HG03135 (cell line): ENCODE data around the gene NXPH2.

Experiments
- ATAC-seq: cut with Tn5 transposase; IDR thresholded peaks from one replicate; pipeline ENCODE4 v1.9.1; 2021; ENCODE audit warnings: mild to moderate bottlenecking, moderate library complexity; ENCODE audit not compliant: unreplicated experiment

The NXPH2 gene

DNA sequence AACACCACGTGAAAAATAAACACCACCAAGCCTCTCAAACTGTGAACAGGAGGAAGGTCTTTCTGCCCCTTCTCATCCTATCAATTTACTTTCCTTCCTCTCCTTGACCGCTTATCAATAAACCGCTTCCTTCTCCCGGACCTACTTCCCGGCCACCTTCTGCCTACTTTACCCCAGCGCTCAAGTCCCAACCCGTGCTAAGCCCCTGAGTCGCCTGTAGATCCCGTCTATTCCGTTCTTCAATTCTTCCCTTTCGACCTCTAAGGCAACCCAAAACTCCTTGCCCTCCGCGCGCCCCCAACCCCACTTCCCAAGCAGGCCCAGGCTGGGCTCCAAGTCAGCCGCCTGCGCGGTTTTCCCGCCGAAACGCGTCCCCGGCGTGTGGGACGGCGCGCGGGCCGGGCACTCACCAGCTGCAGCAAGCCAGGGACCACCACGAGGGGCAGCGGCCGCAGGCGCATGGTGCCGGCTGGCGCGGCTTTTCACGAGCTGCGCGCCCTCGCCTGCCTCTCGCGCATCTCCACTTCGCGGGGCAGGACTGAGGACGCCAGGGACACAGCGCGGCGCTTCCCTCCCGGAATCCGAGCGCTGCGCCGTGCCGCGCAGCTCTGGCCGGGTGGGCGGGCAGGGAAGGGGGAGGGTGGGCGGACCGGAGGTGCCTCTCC lies at the start of gene NXPH2:
Gene NXPH2, minus strand, starts transcription at position 610 of the 665 bp plus-strand sequence. Its CDS starts 149 bp downstream, at position 461.
- ATAC-seq: no peak

DNA sequence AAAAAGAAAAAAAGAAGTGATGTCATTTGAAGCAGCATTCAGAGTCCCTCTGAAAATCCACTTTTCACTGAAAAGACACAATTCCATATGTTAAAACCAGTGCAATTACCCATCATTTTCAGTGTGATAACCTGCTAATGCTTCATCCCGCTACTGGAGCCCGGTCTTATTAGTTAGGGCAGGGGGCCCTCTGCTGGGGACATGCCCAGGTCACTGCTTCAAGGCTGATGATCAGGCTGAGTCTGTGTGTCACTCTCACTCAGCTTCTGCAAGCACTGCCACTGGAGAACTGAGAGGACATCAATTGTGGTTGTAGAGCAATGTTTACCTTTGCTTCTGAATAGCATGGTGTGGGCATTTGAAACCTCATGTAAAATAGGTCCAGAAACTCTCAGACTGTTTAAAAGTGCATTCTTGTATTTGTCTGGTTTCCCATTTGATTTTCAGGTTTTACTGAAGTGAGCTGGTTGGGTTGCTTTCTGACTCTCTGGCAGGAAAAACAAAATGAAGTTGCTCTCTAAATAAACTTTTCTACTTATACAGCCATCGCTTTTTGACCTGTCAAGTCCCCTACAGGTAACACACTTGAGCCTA lies 49.2 kb upstream of the NXPH2 start:
- peak; percentile 57 for ATAC-seq

GRCh38 chr2:138827426-138828054 lies 47.4 kb upstream of the NXPH2 start:
- ATAC-seq: peak; percentile 84

- ATAC-seq: no peak
Observed at GRCh38 chr2:138823666-138824065, 43.5 kb upstream of the NXPH2 start.

DNA sequence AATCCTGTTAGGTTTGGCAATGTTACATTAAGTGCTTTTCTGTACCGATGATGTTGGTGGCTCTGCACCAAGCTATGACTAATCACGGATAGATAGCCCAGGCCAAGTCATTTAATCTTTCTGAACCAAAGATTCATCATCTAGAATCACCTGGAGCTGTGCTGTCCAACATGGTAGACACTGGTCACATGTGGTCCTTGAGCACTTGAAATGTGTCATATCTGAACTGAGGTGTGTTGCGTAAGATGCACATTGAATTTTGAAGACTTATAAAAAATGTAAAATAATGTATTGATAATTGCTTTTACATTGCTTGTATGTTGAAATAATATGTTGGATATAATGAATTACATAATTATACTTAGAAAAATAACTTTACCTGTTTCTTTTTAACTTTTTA lies 39.8 kb upstream of the NXPH2 start:
- no peak for ATAC-seq

DNA sequence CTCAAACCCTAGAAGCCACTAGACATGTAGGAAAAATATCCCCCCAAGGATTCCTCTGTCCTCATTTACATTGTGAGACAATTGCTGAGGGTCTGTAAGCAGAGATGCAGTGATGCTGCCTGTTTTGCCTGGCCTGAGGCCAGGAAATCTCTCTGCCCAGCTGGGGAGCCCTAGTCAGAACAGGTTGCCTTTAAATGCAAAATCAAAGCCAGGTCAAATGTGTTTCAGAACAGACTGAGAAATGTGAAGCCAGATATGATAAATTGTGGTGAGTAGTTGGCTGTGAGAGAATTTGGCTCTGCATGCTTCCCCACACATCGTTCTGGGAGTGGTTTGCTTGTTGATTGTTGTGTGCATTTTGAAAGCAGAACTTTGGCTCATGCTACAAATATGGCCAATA lies 38.4 kb upstream of the NXPH2 start:
- no peak for ATAC-seq

DNA sequence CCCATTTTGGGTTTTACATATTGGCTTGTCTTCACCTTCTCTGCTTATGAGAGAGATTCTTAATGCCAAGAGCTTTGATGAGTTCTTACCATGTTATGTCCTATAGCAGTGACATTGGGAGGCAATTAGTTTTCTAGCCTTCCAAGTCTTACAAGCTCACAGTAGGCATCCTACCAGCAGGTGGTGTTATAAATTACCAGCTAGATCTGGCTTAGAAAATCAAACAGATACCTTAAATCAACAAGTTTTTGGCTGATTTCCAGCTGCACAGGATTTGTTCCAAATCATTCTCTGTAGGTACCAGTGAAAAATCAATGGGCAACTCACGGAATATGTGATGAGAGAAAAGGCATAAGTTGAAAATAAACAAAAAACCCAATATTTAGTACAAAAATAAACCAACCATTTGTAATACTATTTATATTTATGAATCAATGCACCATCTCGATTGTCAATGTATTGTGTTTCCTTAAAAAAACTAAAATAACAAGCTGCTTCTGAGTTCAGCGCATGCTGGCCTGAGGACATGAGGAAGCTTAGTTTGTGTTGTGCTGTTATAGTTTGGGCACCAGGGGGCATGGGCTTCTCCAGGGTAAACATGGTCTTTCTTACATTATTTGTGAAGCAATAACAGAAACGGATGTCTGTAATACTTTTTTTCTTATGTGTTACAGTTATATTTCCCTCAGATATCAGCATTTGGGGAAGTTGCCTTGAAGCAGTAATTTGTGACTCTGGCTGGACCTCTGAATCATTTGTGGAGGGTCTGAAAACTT lies 34.1 kb upstream of the NXPH2 start:
- ATAC-seq: no peak

- ATAC-seq: no peak
Observed at GRCh38 chr2:138811431-138811830, 31.2 kb upstream of the NXPH2 start.

- ATAC-seq: no peak
Observed at GRCh38 chr2:138794724-138795123, 14.5 kb upstream of the NXPH2 start.

DNA sequence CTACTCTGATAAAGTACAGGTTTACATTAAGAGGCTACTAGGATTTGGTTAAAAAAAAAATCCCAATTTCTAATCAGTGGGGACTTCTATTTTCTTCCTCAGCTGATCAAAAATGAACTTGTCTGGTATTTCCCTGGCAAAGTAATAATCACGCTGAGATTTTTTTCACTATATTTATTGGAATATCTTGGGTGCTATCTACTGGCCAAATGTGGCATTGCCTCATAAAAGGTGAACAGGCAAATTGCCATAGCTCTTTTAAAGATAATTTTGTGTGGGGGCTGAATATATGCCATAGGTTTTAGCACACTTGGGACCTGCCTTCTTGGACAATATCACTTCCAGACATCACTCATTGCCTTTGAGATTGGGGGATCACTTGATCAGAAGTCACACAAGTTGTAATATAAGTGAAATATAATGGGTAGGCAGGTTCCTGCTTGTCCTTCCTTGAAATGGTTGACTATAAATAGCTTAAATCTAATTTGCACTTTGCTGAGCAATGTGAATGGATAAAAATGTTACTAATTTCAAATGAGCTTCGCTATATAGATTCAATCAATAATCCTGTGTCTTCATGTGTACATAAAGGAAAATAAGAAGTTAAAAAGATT lies 7.0 kb upstream of the NXPH2 start:
- no peak for ATAC-seq

DNA sequence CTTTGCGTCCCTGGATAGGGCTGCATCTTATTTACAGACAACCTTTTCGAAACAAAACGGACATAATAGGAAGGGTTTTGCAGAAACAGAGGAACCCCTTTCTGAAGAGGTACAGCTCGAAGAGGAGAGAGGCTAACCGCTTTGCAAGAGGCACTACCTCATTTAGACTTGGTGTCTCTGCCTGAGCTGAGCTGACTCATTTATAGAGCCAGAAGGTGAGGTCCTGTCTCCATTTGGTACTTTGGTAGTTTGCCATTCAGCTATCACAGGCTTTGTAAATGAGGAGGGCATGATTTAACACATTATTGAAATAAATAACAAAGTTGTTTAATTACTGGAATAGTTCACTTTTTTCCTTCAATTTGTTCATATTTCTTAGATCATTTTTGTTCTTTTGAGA lies 2.2 kb upstream of the NXPH2 start:
- ATAC-seq: no peak

DNA sequence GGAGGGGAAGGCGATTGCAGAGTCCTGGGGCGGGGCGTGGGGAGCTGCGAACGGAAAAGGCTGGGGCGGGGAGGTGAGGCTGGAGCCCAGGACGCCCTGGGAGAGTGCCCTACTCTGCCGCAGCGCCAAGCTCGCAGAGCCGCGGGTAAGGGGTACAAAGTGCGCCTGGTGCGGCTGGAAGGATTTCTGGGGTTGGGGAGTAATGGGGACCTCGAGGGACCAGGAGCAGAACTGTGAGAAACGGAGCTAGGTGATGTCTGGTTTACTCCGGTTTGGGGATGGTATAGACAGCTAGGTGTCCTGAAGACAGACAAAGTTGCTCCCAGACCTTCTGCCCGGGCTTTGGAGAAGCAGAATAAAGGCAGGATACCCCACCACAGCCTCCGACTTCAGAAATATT lies 718 bp upstream of the NXPH2 start:
- no peak for ATAC-seq

- no peak for ATAC-seq
Observed at GRCh38 chr2:138780446-138780880, 273 bp upstream of the NXPH2 start.

DNA sequence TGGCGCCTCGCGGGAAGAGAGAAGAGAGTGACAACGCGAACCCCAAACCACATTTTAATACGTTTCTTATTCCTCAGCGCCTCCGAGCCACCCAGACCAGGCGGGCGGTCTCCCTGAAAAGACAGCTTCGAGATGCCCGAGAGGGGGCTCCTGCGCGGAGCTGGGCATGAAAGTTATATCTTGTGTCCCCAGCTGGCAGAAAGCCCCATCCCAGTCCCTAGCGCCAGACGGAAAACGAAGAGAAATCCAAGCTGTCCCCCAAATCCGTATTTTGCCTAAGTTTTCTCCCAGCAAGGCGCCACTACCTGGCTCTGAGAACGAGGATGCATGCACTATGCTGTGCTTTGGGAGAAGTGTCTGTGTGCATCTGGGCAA lies 797 bp downstream of the NXPH2 start:
- no peak for ATAC-seq

GRCh38 chr2:138777996-138778395 lies 2.2 kb downstream of the NXPH2 start:
- ATAC-seq: no peak

GRCh38 chr2:138775736-138776135 lies 4.5 kb downstream of the NXPH2 start:
- no peak for ATAC-seq

DNA sequence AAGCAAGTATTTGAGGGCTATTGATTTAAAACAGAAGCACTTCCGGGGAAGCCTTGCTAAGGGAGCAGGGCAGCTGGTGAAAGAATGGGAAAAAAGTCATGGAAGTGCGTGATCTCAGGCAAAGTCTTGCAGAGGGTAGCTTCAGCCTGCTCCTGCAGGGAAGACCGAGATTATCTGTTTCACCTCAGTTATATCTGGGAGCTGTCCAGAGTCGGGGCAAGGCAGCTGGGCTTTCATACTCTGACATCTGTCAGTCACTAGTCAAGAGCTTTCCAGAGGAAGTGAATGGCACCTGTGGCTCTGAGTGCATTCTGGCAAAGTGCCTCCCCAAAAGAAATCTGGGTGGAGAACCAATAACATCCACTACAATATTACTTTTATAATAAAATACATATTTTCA lies 8.7 kb downstream of the NXPH2 start:
- no peak for ATAC-seq

DNA sequence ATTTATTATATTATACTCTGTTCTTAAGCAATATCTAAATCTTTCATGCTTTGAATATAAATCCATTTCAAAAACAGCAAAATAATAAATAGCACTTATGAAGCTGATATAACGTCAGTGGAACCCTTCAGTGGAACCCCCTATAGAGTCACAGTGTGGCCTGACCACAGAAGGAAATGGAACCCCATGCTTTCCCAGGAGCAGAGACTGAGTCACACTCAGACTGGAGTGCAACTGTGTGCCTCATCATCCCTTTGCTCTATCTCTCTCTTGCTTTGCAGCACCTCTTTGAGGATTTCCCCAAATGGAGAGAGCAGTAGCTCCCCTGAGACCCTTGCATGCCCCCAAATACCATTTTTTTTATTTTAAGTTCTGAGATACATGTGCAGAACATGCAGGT lies 13.1 kb downstream of the NXPH2 start:
- ATAC-seq: no peak

GRCh38 chr2:138766464-138766863 lies 13.7 kb downstream of the NXPH2 start:
- no peak for ATAC-seq

DNA sequence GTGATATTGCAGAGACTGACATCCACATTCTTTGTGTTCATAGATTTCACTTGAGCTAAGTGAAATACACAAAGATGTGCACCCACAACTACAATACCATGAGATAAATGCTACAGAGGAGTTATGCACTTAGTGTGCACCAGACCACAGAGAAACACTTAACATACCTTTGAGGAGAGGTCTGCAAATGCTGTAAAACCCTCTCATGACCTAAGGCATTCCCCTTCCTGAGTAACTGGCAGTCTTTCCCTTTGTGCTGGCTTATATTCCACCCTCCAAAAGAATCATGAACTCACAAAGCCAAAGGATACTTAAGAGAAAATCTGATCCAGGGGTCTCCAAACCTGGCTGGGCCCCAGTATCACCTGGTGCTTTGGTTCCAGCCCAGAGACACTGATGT lies 16.2 kb downstream of the NXPH2 start:
- ATAC-seq: no peak

DNA sequence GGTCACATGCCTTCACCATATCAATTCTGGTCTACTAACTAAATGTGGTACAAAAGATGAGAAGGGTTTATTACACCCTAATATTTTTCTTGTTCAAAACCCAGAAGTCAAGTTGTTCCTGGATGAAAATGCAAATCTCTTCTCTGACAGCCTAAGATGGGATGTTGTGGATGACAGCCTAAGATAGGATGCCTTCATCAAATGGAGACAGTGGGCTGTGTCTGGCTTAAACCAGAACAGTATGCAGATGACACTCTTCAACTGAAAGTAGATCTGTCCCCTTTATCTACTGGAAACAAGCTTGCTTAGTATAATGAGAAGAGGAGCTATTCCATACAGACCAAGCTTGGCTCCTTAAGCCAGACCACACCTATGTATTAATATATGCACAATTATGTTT lies 17.7 kb downstream of the NXPH2 start:
- no peak for ATAC-seq
